Right atrium auricular region (tissue), 2 donors: Measurements from ENCODE around the gene SMAD5. TPM values are rescaled to one million over a fixed set of nuclear protein-coding genes. Genes with fewer than 3 reads are reported as not detected.

Experiments used
- DNase-seq: peaks from one replicate; pipeline ENCODE4 v3.0.0-alpha.2; 2019; ENCODE audit warnings: low spot score
- H3K27ac ChIP-seq, 2 donors: fragments of 200-600 bp; sonication (generic); 1 replicate in 1 of 2; 2 replicates in 1 of 2; pipeline ENCODE4 v1.5.1; 2016 to 2019
- H3K27me3 ChIP-seq, 2 donors: fragments of 200-600 bp; sonication (generic); one replicate each; pipeline versions ENCODE4 v1.5.1 to v1.6.0; 2017 to 2019
- H3K36me3 ChIP-seq: fragments of 200-600 bp; sonication (generic); one replicate; pipeline ENCODE4 v1.5.1; 2016
- H3K4me1 ChIP-seq, 2 donors: fragments of 200-600 bp; sonication (generic); one replicate each; pipeline versions ENCODE4 v1.5.1 to v1.6.0; 2017 to 2019
- H3K4me3 ChIP-seq, 2 donors: fragments of 200-600 bp; sonication (generic); 1 replicate in 1 of 2; 2 replicates in 1 of 2; pipeline ENCODE4 v1.5.1; 2017 to 2019; ENCODE audit warnings: mild to moderate bottlenecking in 1 of 2, moderate library complexity in 1 of 2
- H3K9me3 ChIP-seq, 2 donors: fragments of 200-600 bp; sonication (generic); one replicate each; pipeline ENCODE4 v1.5.1; 2019
- total RNA-seq, 2 donors: library from RNA; depleted of rRNA; stranded (reverse); fragments of >200 nt; gene quantifications; one replicate each; pipeline ENCODE4 v1.1.0, GENCODE V29; 2016
- TF ChIP-seq, protein P1 (sequence below), 2 donors: fragments of 200-600 bp; sonication (generic); IDR thresholded peaks; one replicate each; pipeline ENCODE4 v1.5.1; 2019; ENCODE audit warnings: antibody characterized with exemption in 2 of 2

Gene SMAD5
- total RNA-seq, 2 donors from 2014 or later = 25.0 to 26.7 TPM

GRCh38 chr5:136205061-136205702 lies 72.5 kb downstream of the SMAD5 start:
- Histone ChIP-seq H3K4me1 (no peaks in the 10 kb centered on the region), H3K9me3 (peaks cover 0 to 11% of the 10 kb centered on the region in 2 donors), H3K4me3 (no peak overlapping the region), H3K27me3 (no peaks in the 10 kb centered on the region), H3K36me3 (no peaks in the 10 kb centered on the region), H3K27ac (no peak overlapping the region)
- TF ChIP-seq, protein P1, sequence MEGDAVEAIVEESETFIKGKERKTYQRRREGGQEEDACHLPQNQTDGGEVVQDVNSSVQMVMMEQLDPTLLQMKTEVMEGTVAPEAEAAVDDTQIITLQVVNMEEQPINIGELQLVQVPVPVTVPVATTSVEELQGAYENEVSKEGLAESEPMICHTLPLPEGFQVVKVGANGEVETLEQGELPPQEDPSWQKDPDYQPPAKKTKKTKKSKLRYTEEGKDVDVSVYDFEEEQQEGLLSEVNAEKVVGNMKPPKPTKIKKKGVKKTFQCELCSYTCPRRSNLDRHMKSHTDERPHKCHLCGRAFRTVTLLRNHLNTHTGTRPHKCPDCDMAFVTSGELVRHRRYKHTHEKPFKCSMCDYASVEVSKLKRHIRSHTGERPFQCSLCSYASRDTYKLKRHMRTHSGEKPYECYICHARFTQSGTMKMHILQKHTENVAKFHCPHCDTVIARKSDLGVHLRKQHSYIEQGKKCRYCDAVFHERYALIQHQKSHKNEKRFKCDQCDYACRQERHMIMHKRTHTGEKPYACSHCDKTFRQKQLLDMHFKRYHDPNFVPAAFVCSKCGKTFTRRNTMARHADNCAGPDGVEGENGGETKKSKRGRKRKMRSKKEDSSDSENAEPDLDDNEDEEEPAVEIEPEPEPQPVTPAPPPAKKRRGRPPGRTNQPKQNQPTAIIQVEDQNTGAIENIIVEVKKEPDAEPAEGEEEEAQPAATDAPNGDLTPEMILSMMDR (IDR thresholded peaks at IDR 0.05) = no peak
- no peak for DNase-seq

GRCh38 chr5:136205941-136206340 lies 73.3 kb downstream of the SMAD5 start:
- Histone ChIP-seq H3K27me3 (no peaks in the 10 kb centered on the region), H3K36me3 (no peaks in the 10 kb centered on the region), H3K9me3 (peaks cover 0 to 11% of the 10 kb centered on the region in 2 donors), H3K4me3 (no peak overlapping the region), H3K4me1 (no peaks in the 10 kb centered on the region), H3K27ac (no peak overlapping the region)
- DNase-seq = no peak
- TF ChIP-seq, protein P1 (IDR thresholded peaks at IDR 0.05) = no peak

DNA sequence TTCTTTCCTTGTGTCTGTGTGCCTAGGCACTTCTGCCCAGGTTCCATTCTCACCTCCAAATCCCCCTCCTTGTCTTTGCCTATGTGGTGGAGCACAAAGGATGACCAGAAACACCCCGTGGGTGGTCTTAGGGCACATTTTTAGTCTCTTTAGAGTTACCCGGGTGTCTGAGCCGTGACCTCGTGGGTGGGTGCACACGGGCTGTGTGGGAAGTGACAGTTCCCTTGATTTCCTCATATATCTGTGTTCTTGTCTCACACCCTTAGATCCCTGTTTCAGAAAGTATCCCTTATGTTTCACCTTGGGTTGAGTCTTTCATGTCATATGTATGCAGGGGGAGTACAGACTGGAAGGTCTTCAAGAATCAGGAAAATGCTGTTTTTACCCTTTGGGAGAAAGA lies 73.7 kb downstream of the SMAD5 start:
- H3K27me3 ChIP-seq = no peaks in the 10 kb centered on the region
- peaks cover 0 to 11% of the 10 kb centered on the region in 2 donors for H3K9me3 ChIP-seq
- H3K36me3 ChIP-seq = no peaks in the 10 kb centered on the region
- H3K27ac ChIP-seq = no peak overlapping the region
- TF ChIP-seq, protein P1 (IDR thresholded peaks at IDR 0.05) = no peak
- H3K4me3 ChIP-seq = no peak overlapping the region
- H3K4me1 ChIP-seq = no peaks in the 10 kb centered on the region
- no peak for DNase-seq

DNA sequence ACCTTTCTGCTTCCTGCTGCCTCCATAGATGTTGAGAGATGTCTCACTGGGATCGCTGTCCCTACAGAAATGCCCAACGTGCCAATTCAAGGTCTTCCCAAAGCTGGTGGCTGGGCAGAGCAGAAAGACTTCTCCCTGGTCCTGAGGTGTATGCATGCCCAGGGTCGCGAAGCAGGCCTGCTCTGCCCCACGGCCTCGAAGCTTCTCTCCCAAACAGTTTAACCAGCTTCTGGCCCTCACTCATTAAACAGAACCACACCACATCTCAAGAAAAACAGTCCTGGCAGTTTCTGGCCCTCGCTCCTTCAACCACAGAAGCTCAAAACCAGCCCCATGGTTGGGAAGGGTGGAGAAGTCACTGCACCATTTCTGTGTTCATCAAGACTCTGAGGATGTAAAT lies 75.0 kb downstream of the SMAD5 start:
- no peak for DNase-seq
- H3K27ac ChIP-seq = no peak overlapping the region
- no peaks in the 10 kb centered on the region for H3K4me1 ChIP-seq
- peaks cover 0 to 11% of the 10 kb centered on the region in 2 donors for H3K9me3 ChIP-seq
- H3K27me3 ChIP-seq = no peaks in the 10 kb centered on the region
- TF ChIP-seq, protein P1 (IDR thresholded peaks at IDR 0.05) = no peak
- no peaks in the 10 kb centered on the region for H3K36me3 ChIP-seq
- H3K4me3 ChIP-seq = no peak overlapping the region

DNA sequence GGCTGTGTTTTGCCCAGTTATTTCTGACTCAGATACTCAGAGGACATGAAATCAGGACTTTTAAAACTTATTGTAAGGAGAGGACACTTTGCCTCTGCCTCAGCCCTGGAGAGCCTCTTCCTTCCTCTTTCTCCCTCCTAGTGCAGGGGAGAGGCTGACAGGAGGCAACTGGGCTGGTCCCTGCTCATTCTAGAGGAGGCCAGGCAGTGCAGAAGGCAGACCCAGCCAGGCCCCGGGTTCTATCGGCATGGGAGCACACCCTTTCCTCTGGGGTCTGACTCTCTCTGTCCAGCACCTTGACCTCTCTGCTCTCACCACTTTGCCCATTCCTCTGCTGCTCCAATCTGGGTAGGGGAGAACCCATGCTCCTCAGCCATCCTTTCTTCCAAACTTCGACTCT lies 76.3 kb downstream of the SMAD5 start:
- Histone ChIP-seq H3K36me3 (no peaks in the 10 kb centered on the region), H3K27ac (no peak overlapping the region), H3K4me3 (no peak overlapping the region), H3K9me3 (peaks cover 0 to 11% of the 10 kb centered on the region in 2 donors), H3K4me1 (no peaks in the 10 kb centered on the region), H3K27me3 (no peaks in the 10 kb centered on the region)
- TF ChIP-seq, protein P1 (IDR thresholded peaks at IDR 0.05) = no peak
- no peak for DNase-seq
